ENCODE measurements around the gene MCUB. TPM values are rescaled to one million over a fixed set of nuclear protein-coding genes. Genes with fewer than 3 reads are reported as not detected.
"Not testable (repeated sequence)": the region's sequence is repeated elsewhere in the genome, so short reads cannot be mapped to it uniquely, and the experiment has no call there.

MCUB gene
- polyA plus RNA-seq, 1 donor from 2014 or later: 3.9 TPM

DNA sequence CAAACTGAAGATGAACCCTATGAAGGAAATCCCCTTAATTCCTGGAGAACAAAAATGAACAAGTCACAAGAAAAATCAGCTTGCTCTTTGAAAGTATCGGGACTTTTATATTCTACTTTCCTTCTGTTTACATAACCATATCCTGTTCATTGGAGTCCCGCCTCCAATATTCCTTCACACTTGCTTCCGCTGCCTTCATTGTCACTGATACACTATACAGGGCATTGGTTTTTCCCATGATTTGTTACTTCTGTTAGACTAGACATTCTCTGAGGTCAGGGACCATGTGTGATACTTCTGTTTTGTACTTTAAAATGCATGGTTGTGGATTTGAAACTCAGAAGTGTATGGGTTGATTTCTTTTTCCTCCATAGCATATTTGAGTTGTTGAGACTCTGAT lies 18.8 kb downstream of the MCUB start:
- H3K27ac ChIP-seq (ENCODE audit: low read length): no peak overlapping the region
- no peaks in the 10 kb centered on the region for H3K27me3 ChIP-seq (ENCODE audit: insufficient read depth, low read depth, low read length)
- no peaks in the 10 kb centered on the region for H3K9me3 ChIP-seq (ENCODE audit: low read length)
- no peaks in the 10 kb centered on the region for H3K9me2 ChIP-seq (ENCODE audit: insufficient read depth, low read length)
- no peak overlapping the region for H3K9ac ChIP-seq (ENCODE audit: low read length)
- no peaks in the 10 kb centered on the region for H3K36me3 ChIP-seq (ENCODE audit: insufficient read depth, low read length)
- H3K4me2 ChIP-seq (ENCODE audit: low read length): no peak overlapping the region
- no peaks in the 10 kb centered on the region for H4K20me1 ChIP-seq (ENCODE audit: insufficient read depth)
- H3K4me3 ChIP-seq (ENCODE audit: low read length): no peak overlapping the region
- H2AFZ ChIP-seq (ENCODE audit: low read depth, low read length): no peak overlapping the region
- H3K79me2 ChIP-seq (replicated peaks; ENCODE audit: insufficient read depth, low read length): no peaks in the 10 kb centered on the region
- TF ChIP-seq POLR2AphosphoS5 (IDR thresholded peaks at IDR 0.05): no peak
- no peak for TF ChIP-seq TAF1 (IDR thresholded peaks at IDR 0.05; ENCODE audit: low read depth)
- TF ChIP-seq, protein P1, sequence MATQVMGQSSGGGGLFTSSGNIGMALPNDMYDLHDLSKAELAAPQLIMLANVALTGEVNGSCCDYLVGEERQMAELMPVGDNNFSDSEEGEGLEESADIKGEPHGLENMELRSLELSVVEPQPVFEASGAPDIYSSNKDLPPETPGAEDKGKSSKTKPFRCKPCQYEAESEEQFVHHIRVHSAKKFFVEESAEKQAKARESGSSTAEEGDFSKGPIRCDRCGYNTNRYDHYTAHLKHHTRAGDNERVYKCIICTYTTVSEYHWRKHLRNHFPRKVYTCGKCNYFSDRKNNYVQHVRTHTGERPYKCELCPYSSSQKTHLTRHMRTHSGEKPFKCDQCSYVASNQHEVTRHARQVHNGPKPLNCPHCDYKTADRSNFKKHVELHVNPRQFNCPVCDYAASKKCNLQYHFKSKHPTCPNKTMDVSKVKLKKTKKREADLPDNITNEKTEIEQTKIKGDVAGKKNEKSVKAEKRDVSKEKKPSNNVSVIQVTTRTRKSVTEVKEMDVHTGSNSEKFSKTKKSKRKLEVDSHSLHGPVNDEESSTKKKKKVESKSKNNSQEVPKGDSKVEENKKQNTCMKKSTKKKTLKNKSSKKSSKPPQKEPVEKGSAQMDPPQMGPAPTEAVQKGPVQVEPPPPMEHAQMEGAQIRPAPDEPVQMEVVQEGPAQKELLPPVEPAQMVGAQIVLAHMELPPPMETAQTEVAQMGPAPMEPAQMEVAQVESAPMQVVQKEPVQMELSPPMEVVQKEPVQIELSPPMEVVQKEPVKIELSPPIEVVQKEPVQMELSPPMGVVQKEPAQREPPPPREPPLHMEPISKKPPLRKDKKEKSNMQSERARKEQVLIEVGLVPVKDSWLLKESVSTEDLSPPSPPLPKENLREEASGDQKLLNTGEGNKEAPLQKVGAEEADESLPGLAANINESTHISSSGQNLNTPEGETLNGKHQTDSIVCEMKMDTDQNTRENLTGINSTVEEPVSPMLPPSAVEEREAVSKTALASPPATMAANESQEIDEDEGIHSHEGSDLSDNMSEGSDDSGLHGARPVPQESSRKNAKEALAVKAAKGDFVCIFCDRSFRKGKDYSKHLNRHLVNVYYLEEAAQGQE (IDR thresholded peaks at IDR 0.05; ENCODE audit: borderline replicate concordance): no peak
- no peak for TF ChIP-seq MXI1 (conservative IDR thresholded peaks at IDR 0.05; ENCODE audit: poor library complexity, severe bottlenecking)
- TF ChIP-seq RAD21 (conservative IDR thresholded peaks at IDR 0.05): no peak
- no peak for TF ChIP-seq EZH2 (IDR thresholded peaks at IDR 0.05; ENCODE audit: borderline replicate concordance, insufficient read depth, low read length, poor library complexity, severe bottlenecking)
- no peaks in the 10 kb centered on the region for H3F3A ChIP-seq (ENCODE audit: insufficient read depth, low read length, poor library complexity, severe bottlenecking)

DNA sequence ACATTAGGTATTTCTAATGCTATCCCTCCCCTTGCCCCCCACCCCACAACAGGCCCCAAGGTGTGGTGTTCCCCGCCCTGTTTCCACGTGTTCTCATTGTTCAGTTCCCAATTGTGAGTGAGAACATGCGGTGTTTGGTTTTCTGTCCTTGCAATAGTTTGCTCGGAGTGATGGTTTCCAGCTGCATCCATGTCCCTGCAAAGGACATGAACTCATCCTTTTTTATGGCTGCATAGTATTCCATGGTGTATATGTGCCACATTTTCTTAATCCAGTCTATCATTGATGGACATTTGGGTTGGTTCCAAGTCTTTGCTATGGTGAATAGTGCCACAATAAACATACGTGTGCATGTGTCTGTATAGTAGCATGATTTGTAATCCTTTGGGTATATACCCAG lies 20.0 kb downstream of the MCUB start:
- H3K36me3 ChIP-seq (ENCODE audit: insufficient read depth, low read length); H3K4me2 ChIP-seq (ENCODE audit: low read length); H4K20me1 ChIP-seq (ENCODE audit: insufficient read depth); H3K9me3 ChIP-seq (ENCODE audit: low read length); H3K79me2 ChIP-seq (replicated peaks; ENCODE audit: insufficient read depth, low read length); H3K27ac ChIP-seq (ENCODE audit: low read length); H3K27me3 ChIP-seq (ENCODE audit: insufficient read depth, low read depth, low read length); H3F3A ChIP-seq (ENCODE audit: insufficient read depth, low read length, poor library complexity, severe bottlenecking); H3K9me2 ChIP-seq (ENCODE audit: insufficient read depth, low read length); H3K4me3 ChIP-seq (ENCODE audit: low read length); H2AFZ ChIP-seq (ENCODE audit: low read depth, low read length); H3K9ac ChIP-seq (ENCODE audit: low read length): not testable (repeated sequence)

DNA sequence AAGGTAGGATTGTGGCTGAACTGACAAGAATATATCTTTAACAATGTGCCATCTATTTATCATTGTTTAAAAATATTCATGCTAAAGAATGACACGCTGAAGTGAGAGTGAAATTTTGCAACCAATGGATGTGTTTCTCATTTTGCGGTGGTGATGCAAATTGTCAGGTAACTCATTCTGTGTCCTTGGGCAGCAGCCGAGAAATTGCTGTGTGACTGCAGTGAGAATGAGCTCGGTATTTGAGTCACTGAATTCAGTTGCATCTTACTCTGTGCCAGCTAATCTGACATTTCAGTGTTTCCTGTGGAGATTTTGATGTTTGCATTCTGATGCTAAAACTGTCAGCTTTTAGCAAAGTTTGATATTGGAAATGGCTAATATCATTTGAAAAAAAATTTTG lies 28.1 kb downstream of the MCUB start:
- H3K27me3 ChIP-seq (ENCODE audit: insufficient read depth, low read depth, low read length): no peaks in the 10 kb centered on the region
- H3F3A ChIP-seq (ENCODE audit: insufficient read depth, low read length, poor library complexity, severe bottlenecking): no peaks in the 10 kb centered on the region
- no peaks in the 10 kb centered on the region for H3K9me2 ChIP-seq (ENCODE audit: insufficient read depth, low read length)
- H3K79me2 ChIP-seq (replicated peaks; ENCODE audit: insufficient read depth, low read length): no peaks in the 10 kb centered on the region
- H3K4me2 ChIP-seq (ENCODE audit: low read length): no peak overlapping the region
- no peaks in the 10 kb centered on the region for H3K36me3 ChIP-seq (ENCODE audit: insufficient read depth, low read length)
- no peak for TF ChIP-seq TAF1 (IDR thresholded peaks at IDR 0.05; ENCODE audit: low read depth)
- TF ChIP-seq, protein P2, sequence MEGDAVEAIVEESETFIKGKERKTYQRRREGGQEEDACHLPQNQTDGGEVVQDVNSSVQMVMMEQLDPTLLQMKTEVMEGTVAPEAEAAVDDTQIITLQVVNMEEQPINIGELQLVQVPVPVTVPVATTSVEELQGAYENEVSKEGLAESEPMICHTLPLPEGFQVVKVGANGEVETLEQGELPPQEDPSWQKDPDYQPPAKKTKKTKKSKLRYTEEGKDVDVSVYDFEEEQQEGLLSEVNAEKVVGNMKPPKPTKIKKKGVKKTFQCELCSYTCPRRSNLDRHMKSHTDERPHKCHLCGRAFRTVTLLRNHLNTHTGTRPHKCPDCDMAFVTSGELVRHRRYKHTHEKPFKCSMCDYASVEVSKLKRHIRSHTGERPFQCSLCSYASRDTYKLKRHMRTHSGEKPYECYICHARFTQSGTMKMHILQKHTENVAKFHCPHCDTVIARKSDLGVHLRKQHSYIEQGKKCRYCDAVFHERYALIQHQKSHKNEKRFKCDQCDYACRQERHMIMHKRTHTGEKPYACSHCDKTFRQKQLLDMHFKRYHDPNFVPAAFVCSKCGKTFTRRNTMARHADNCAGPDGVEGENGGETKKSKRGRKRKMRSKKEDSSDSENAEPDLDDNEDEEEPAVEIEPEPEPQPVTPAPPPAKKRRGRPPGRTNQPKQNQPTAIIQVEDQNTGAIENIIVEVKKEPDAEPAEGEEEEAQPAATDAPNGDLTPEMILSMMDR (IDR thresholded peaks at IDR 0.05; ENCODE audit: poor library complexity, severe bottlenecking): no peak
- no peak for TF ChIP-seq POLR2AphosphoS5 (IDR thresholded peaks at IDR 0.05)
- no peak for TF ChIP-seq EP300 (conservative IDR thresholded peaks at IDR 0.05; ENCODE audit: poor library complexity, severe bottlenecking)
- TF ChIP-seq MXI1 (conservative IDR thresholded peaks at IDR 0.05; ENCODE audit: poor library complexity, severe bottlenecking): no peak
- H3K9ac ChIP-seq (ENCODE audit: low read length): no peak overlapping the region
- no peaks in the 10 kb centered on the region for H4K20me1 ChIP-seq (ENCODE audit: insufficient read depth)
- H3K9me3 ChIP-seq (ENCODE audit: low read length): no peaks in the 10 kb centered on the region
- H3K4me3 ChIP-seq (ENCODE audit: low read length): no peak overlapping the region
- no peak overlapping the region for H3K27ac ChIP-seq (ENCODE audit: low read length)
- no peak overlapping the region for H2AFZ ChIP-seq (ENCODE audit: low read depth, low read length)

Data from neural cell (in vitro differentiated cells).